ENCODE measurements around the gene KCNJ9.

Gene KCNJ9

GRCh38 chr1:160087118-160087662, 5.9 kb downstream of the KCNJ9 start:
- DNase-seq (ENCODE audit: low read depth in 4 of 4, low spot score in 1 of 4): no peak

- no peak for DNase-seq (ENCODE audit: low read depth in 4 of 4, low spot score in 1 of 4)
These were observed 8.5 kb downstream of the KCNJ9 start for GRCh38 chr1:160089883-160090282.

- no peak for DNase-seq (ENCODE audit: low read depth in 4 of 4, low spot score in 1 of 4)
These were observed 9.4 kb downstream of the KCNJ9 start for GRCh38 chr1:160090760-160091159.

- DNase-seq (ENCODE audit: low read depth in 4 of 4, low spot score in 1 of 4): no peak
These were observed 10.4 kb downstream of the KCNJ9 start for GRCh38 chr1:160091666-160092223.

GRCh38 chr1:160092366-160093068, 11.2 kb downstream of the KCNJ9 start:
- DNase-seq (ENCODE audit: low read depth in 4 of 4, low spot score in 1 of 4): no peak

GRCh38 chr1:160093069-160093395, 11.7 kb downstream of the KCNJ9 start:
- no peak for DNase-seq (ENCODE audit: low read depth in 4 of 4, low spot score in 1 of 4)

- no peak for DNase-seq (ENCODE audit: low read depth in 4 of 4, low spot score in 1 of 4)
These were observed 12.4 kb downstream of the KCNJ9 start for GRCh38 chr1:160093624-160094290.

- no peak for DNase-seq (ENCODE audit: low read depth in 4 of 4, low spot score in 1 of 4)
These were observed 12.9 kb downstream of the KCNJ9 start for GRCh38 chr1:160094291-160094625.

- no peak for DNase-seq (ENCODE audit: low read depth in 4 of 4, low spot score in 1 of 4)
These were observed 13.5 kb downstream of the KCNJ9 start for GRCh38 chr1:160094806-160095205.

GRCh38 chr1:160095382-160096105, 14.2 kb downstream of the KCNJ9 start:
- no peak for DNase-seq (ENCODE audit: low read depth in 4 of 4, low spot score in 1 of 4)

GRCh38 chr1:160096274-160097116, 15.2 kb downstream of the KCNJ9 start:
- no peak for DNase-seq (ENCODE audit: low read depth in 4 of 4, low spot score in 1 of 4)

- DNase-seq (ENCODE audit: low read depth in 4 of 4, low spot score in 1 of 4): peak in 1 of 4 experiments; percentile 30
These were observed 16.0 kb downstream of the KCNJ9 start for GRCh38 chr1:160097151-160097910.

- DNase-seq (ENCODE audit: low read depth in 4 of 4, low spot score in 1 of 4): peak; percentile 82 to 91 (median 86)
These were observed 16.8 kb downstream of the KCNJ9 start, which contains the start of gene IGSF8 for GRCh38 chr1:160097911-160098851. Gene IGSF8, minus strand, starts transcription at chr1:160098619. Its CDS starts 147 bp downstream, at chr1:160098472.

GRCh38 chr1:160098852-160099561, 17.7 kb downstream of the KCNJ9 start:
- DNase-seq (ENCODE audit: low read depth in 4 of 4, low spot score in 1 of 4): peak; percentile 95 to 99 (median 98)

GRCh38 chr1:160099716-160100375, 18.5 kb downstream of the KCNJ9 start:
- no peak for DNase-seq (ENCODE audit: low read depth in 4 of 4, low spot score in 1 of 4)

- peak; percentile 34 to 58 (median 54) for DNase-seq (ENCODE audit: low read depth in 4 of 4, low spot score in 1 of 4)
These were observed 19.8 kb downstream of the KCNJ9 start for GRCh38 chr1:160101037-160101716.
